K562 (cell line): ENCODE measurements around the gene MADD.

ENCODE experiments used
- ARID2 ChIP-seq: fragments of 450-650 bp; IDR thresholded peaks from 2 replicates; pipeline ENCODE4 v1.6.1; 2017; ENCODE audit warnings: antibody characterized with exemption, mild to moderate bottlenecking
- EP300 ChIP-seq: IDR thresholded peaks from 2 replicates; pipeline ENCODE4 v1.6.1; 2012; ENCODE audit warnings: low read length, improper control_type of control experiment
- MXI1 ChIP-seq: IDR thresholded peaks from 2 replicates; pipeline ENCODE4 v1.6.1; 2011; ENCODE audit warnings: low read depth, mild to moderate bottlenecking, improper control_type of control experiment, low read length
- POLR2A ChIP-seq: fragments of 450-650 bp; conservative IDR thresholded peaks from 2 replicates; pipeline ENCODE4 v1.6.1; 2016
- POLR2AphosphoS5 ChIP-seq: IDR thresholded peaks from 2 replicates; pipeline ENCODE4 v1.6.1; 2011; ENCODE audit warnings: mild to moderate bottlenecking, low read depth, low read length, moderate library complexity; ENCODE audit not compliant: control insufficient read depth, insufficient read depth
- PRMT5 ChIP-seq: sonication (generic); formaldehyde crosslinking; IDR thresholded peaks from 2 replicates; pipeline ENCODE4 v1.5.0; 2020; ENCODE audit warnings: missing genetic modification reagents
- SP2 ChIP-seq: IDR thresholded peaks from 2 replicates; pipeline ENCODE4 v1.6.1; 2011; ENCODE audit warnings: mild to moderate bottlenecking, low read depth, low read length, moderate library complexity; ENCODE audit not compliant: poor library complexity, severe bottlenecking; ENCODE audit errors: extremely low read depth
- TF ChIP-seq, protein P1 (sequence below): fragments of 250-450 bp; sonication (Bioruptor Pico); IDR thresholded peaks from 2 replicates; pipeline ENCODE4 v1.4.0; 2020

DNA sequence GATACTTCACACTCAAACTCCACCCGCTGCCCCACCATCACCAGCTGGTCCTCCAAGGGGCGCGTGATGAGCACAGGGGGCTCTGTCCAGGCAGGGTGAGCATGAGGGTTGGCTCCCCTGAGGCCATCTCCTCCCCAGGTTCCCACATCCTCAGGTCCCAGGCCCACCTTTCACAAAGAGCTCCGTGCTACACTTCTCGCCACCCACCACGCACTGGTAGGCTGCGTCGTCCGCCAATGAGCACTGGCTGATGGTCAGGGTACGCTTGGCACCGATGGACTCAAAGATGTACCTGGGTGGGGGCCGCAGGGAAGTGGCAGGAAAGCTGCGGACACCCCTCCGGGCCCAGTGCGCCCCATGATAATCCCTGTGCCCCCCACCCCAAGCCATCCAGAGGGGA, 72.9 kb downstream of the MADD start:
- TF ChIP-seq SP2 = no peak
- no peak for TF ChIP-seq PRMT5
- TF ChIP-seq ARID2 = no peak
- TF ChIP-seq, protein P1, sequence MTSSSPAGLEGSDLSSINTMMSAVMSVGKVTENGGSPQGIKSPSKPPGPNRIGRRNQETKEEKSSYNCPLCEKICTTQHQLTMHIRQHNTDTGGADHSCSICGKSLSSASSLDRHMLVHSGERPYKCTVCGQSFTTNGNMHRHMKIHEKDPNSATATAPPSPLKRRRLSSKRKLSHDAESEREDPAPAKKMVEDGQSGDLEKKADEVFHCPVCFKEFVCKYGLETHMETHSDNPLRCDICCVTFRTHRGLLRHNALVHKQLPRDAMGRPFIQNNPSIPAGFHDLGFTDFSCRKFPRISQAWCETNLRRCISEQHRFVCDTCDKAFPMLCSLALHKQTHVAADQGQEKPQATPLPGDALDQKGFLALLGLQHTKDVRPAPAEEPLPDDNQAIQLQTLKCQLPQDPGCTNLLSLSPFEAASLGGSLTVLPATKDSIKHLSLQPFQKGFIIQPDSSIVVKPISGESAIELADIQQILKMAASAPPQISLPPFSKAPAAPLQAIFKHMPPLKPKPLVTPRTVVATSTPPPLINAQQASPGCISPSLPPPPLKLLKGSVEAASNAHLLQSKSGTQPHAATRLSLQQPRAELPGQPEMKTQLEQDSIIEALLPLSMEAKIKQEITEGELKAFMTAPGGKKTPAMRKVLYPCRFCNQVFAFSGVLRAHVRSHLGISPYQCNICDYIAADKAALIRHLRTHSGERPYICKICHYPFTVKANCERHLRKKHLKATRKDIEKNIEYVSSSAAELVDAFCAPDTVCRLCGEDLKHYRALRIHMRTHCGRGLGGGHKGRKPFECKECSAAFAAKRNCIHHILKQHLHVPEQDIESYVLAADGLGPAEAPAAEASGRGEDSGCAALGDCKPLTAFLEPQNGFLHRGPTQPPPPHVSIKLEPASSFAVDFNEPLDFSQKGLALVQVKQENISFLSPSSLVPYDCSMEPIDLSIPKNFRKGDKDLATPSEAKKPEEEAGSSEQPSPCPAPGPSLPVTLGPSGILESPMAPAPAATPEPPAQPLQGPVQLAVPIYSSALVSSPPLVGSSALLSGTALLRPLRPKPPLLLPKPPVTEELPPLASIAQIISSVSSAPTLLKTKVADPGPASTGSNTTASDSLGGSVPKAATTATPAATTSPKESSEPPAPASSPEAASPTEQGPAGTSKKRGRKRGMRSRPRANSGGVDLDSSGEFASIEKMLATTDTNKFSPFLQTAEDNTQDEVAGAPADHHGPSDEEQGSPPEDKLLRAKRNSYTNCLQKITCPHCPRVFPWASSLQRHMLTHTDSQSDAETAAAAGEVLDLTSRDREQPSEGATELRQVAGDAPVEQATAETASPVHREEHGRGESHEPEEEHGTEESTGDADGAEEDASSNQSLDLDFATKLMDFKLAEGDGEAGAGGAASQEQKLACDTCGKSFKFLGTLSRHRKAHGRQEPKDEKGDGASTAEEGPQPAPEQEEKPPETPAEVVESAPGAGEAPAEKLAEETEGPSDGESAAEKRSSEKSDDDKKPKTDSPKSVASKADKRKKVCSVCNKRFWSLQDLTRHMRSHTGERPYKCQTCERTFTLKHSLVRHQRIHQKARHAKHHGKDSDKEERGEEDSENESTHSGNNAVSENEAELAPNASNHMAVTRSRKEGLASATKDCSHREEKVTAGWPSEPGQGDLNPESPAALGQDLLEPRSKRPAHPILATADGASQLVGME (CRISPR knock-in tag) = no peak
- no peak for TF ChIP-seq EP300
- TF ChIP-seq POLR2AphosphoS5 = no peak
- TF ChIP-seq POLR2A = no peak
- no peak for TF ChIP-seq MXI1
